Sigmoid colon (tissue), 7 donors: Measurements from ENCODE around the gene TOP2B. TPM values are rescaled to one million over a fixed set of nuclear protein-coding genes. Genes with fewer than 3 reads are reported as not detected.

Source experiments
- DNase-seq: peaks from one replicate; pipeline ENCODE4 v3.0.0-alpha.2; 2019
- H3K27ac ChIP-seq, 4 donors: fragments of 200-600 bp; sonication (generic); one replicate each; pipeline ENCODE4 v1.5.1; 2016 to 2019; ENCODE audit warnings: mild to moderate bottlenecking in 1 of 4
- H3K27me3 ChIP-seq, 3 donors: fragments of 200-600 bp; sonication (generic); one replicate each; pipeline ENCODE4 v1.5.1; 2019; ENCODE audit warnings: mild to moderate bottlenecking in 1 of 3
- H3K36me3 ChIP-seq, 4 donors: fragments of 200-600 bp; sonication (generic); one replicate each; pipeline ENCODE4 v1.5.1; 2016 to 2019
- H3K4me1 ChIP-seq, 4 donors: fragments of 200-600 bp; sonication (generic); one replicate each; pipeline ENCODE4 v1.5.1; 2017 to 2019
- H3K4me3 ChIP-seq, 4 donors: fragments of 200-600 bp; sonication (generic); one replicate each; pipeline ENCODE4 v1.5.1; 2017 to 2019; ENCODE audit warnings: mild to moderate bottlenecking in 2 of 4, moderate library complexity in 1 of 4
- H3K9me3 ChIP-seq, 4 donors: fragments of 200-600 bp in 3 of 4; sonication (generic) in 3 of 4; one replicate each; pipeline versions ENCODE4 v1.5.1 to v1.6.1; 2013 to 2019
- EP300 ChIP-seq, 4 donors: sonication (generic); formaldehyde crosslinking; IDR thresholded peaks; one replicate each; pipeline ENCODE4 v1.6.1; 2017; ENCODE audit warnings: antibody characterized with exemption in 4 of 4
- POLR2A ChIP-seq, 2 donors: fragments of 450-650 bp; IDR thresholded peaks; one replicate each; pipeline ENCODE4 v1.6.1; 2016; ENCODE audit warnings: antibody characterized with exemption in 2 of 2, mild to moderate bottlenecking in 2 of 2, moderate library complexity in 2 of 2
- POLR2AphosphoS5 ChIP-seq, 4 donors: sonication (generic); formaldehyde crosslinking; IDR thresholded peaks; one replicate each; pipeline ENCODE4 v1.6.1; 2017; ENCODE audit warnings: antibody characterized with exemption in 4 of 4
- WGBS, 2 donors: extraction: QIAGEN DNeasy Blood & Tissue Kit; methylation state at CpG; one replicate each; pipeline ENCODE4 v1.1.7; 2013; 5-methylcytosine and 5-hydroxymethylcytosine counted together
- intact Hi-C: fragments of 100-400 bp; cut with DNase I; formaldehyde crosslinking; loops from one replicate; pipeline ENCODE4 v1.15.1; 2023
- polyA plus RNA-seq, 3 donors: library from polyadenylated mRNA; stranded (reverse); fragments of 200-250 nt; gene quantifications; one replicate each; pipeline ENCODE4 v1.2.3, GENCODE V29; 2013
- small RNA-seq, 3 donors: library from RNA; depleted of rRNA; stranded (forward); fragments of <200 nt; gene quantifications; one replicate each; pipeline ENCODE3, GENCODE V24; 2016
- total RNA-seq, 4 donors: library from RNA; depleted of rRNA; stranded (reverse); fragments of >200 nt; gene quantifications; one replicate each; pipeline ENCODE4 v1.1.0, GENCODE V29; 2016
- TF ChIP-seq, protein P1 (sequence below), 4 experiments: fragments of 450-650 bp in 3 of 4; fragments of 200-600 bp in 1 of 4; IDR thresholded peaks; one replicate each; pipeline ENCODE4 v1.5.1; 2016 to 2019; ENCODE audit warnings: antibody characterized with exemption in 4 of 4, mild to moderate bottlenecking in 3 of 4, moderate library complexity in 2 of 4
- donor health status: healthy with polysubstance abuse.
- donor health status: Bipolar disorder and iron deficiency.
- donor health status: healthy.

TOP2B gene
- total and polyA plus RNA-seq, 7 donors, result 28.2 to 122 (median 89.5) TPM

DNA sequence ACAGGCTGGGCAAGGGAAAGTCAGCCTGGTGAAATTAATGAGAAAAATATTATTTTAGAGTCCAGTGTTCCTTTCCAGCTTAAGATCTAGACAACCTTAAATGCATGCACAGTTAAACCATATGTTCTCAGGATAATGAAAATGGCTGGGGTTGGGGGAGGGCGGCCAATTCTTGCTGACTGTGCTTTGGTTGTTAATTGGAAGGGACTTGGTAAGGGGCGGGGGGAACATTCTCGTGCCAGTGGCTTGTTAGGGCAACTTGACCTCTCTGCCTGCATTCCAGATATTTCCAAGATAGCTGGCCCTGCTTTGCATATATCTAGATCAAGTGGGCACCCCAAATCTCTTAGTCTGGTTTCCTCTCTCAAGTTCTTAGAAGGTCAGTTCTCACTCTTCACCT lies 112.5 kb downstream of the TOP2B start:
- no peak for TF ChIP-seq EP300 (IDR thresholded peaks at IDR 0.05)
- TF ChIP-seq, protein P1, sequence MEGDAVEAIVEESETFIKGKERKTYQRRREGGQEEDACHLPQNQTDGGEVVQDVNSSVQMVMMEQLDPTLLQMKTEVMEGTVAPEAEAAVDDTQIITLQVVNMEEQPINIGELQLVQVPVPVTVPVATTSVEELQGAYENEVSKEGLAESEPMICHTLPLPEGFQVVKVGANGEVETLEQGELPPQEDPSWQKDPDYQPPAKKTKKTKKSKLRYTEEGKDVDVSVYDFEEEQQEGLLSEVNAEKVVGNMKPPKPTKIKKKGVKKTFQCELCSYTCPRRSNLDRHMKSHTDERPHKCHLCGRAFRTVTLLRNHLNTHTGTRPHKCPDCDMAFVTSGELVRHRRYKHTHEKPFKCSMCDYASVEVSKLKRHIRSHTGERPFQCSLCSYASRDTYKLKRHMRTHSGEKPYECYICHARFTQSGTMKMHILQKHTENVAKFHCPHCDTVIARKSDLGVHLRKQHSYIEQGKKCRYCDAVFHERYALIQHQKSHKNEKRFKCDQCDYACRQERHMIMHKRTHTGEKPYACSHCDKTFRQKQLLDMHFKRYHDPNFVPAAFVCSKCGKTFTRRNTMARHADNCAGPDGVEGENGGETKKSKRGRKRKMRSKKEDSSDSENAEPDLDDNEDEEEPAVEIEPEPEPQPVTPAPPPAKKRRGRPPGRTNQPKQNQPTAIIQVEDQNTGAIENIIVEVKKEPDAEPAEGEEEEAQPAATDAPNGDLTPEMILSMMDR (IDR thresholded peaks at IDR 0.05), result no peak
- TF ChIP-seq POLR2A (IDR thresholded peaks at IDR 0.05), result no peak
- no peak for TF ChIP-seq POLR2AphosphoS5 (IDR thresholded peaks at IDR 0.05)
- intact Hi-C loops, result no loop called here
- H3K36me3 ChIP-seq, result no peaks in the 10 kb centered on the region

DNA sequence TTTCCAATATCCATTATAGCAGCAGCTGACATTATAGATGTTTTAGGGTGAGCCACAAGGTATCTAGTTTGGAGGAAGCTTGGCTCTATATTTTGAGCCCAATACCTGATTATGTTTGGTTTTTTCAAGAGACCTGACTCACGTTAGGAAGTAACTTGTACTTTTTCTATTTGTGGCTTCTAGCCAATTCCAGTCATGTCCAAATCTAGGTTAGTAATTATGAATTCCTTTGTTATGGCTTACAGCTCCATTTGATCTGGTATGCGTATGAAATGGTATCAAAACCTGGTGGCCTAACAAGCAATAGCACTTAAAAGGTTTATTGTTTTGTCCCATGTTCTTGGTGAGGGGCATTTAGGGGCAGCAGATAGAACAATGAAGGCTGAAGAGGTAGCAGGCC lies 115.9 kb downstream of the TOP2B start:
- H3K4me1 ChIP-seq, result no peaks in the 10 kb centered on the region
- WGBS, 2 donors, result 69 to 74% methylated on average over 2 of the region's 2 CpGs

More for the DNA sequence above, 112.5 kb downstream of the TOP2B start:
- Histone ChIP-seq H3K4me1 (peaks cover 0 to 9% (median 3%) of the 10 kb centered on the region in 4 donors), H3K9me3 (no peaks in the 10 kb centered on the region), H3K27ac (no peak overlapping the region), H3K4me3 (no peak overlapping the region), H3K27me3 (no peaks in the 10 kb centered on the region)
- WGBS, 2 donors, result 91 to 97% methylated on average over 3 of the region's 3 CpGs
- DNase-seq, result no peak

GRCh38 chr3:25547943-25548674 lies 116.6 kb downstream of the TOP2B start:
- no peak overlapping the region for H3K27ac ChIP-seq
- H3K4me3 ChIP-seq, result no peak overlapping the region
- no peaks in the 10 kb centered on the region for H3K27me3 ChIP-seq
- intact Hi-C loops, result no loop called here
- H3K4me1 ChIP-seq, result no peaks in the 10 kb centered on the region
- TF ChIP-seq, protein P1 (IDR thresholded peaks at IDR 0.05), result no peak
- no peak for TF ChIP-seq POLR2A (IDR thresholded peaks at IDR 0.05)
- TF ChIP-seq POLR2AphosphoS5 (IDR thresholded peaks at IDR 0.05), result no peak
- TF ChIP-seq EP300 (IDR thresholded peaks at IDR 0.05), result no peak
- WGBS, 2 donors, result 71 to 72% methylated on average over 1 of the region's 1 CpG
- no peak for DNase-seq
- no peaks in the 10 kb centered on the region for H3K36me3 ChIP-seq
- no peaks in the 10 kb centered on the region for H3K9me3 ChIP-seq

More for the DNA sequence above, 115.9 kb downstream of the TOP2B start:
- H3K27me3 ChIP-seq, result no peaks in the 10 kb centered on the region
- no peak overlapping the region for H3K27ac ChIP-seq
- H3K9me3 ChIP-seq, result no peaks in the 10 kb centered on the region
- intact Hi-C loops, result no loop called here
- no peak overlapping the region for H3K4me3 ChIP-seq
- DNase-seq, result no peak
- TF ChIP-seq, protein P1 (IDR thresholded peaks at IDR 0.05), result no peak
- no peak for TF ChIP-seq POLR2A (IDR thresholded peaks at IDR 0.05)
- no peak for TF ChIP-seq POLR2AphosphoS5 (IDR thresholded peaks at IDR 0.05)
- no peak for TF ChIP-seq EP300 (IDR thresholded peaks at IDR 0.05)
- no peaks in the 10 kb centered on the region for H3K36me3 ChIP-seq

Small RNA genes lying within 50 kb of the gene (small RNA-seq; reads per million reads assigned to genes)
- 0 reads per million in 3 donors for gene CRIP1P2
- 0 reads per million in 3 donors for gene RF01161
- gene RF02271, result 0 reads per million in 3 donors

Other genes starting within 250 kb of the TOP2B start
- gene RARB, start 236.6 kb downstream of the TOP2B start, total RNA-seq, result 10 to 100 TPM in 3 of 4 donors, 1 to 10 TPM in 1; 8.3 to 18.5 (median 11.9) TPM
- 1 to 10 TPM; 1.2 to 2.4 (median 2.1) TPM for gene RARB, start 236.6 kb downstream of the TOP2B start, polyA plus RNA-seq
- 10 to 100 TPM; 17.9 to 28.8 (median 26.0) TPM for gene NGLY1, start 118.5 kb upstream of the TOP2B start, total RNA-seq
- 10 to 100 TPM; 22.4 to 28.7 (median 25.8) TPM for gene NGLY1, start 118.5 kb upstream of the TOP2B start, polyA plus RNA-seq
- 1 to 10 TPM; 4.3 to 7.8 (median 5.6) TPM for gene OXSM, start 125.2 kb upstream of the TOP2B start, total RNA-seq
- gene OXSM, start 125.2 kb upstream of the TOP2B start, polyA plus RNA-seq, result 10 to 100 TPM; 10.8 to 29.4 (median 15.7) TPM